Activated naive CD8-positive, alpha-beta T cell (primary cell): ENCODE measurements around the gene OTX2.
A peak's percentile ranks its signal among the peaks of the same experiment; 100 is the strongest.

Source experiments
- H3K27ac Mint-ChIP-seq: one replicate; pipeline ENCODE4 v1.8.0; 2021; ENCODE audit warnings: mixed read lengths
- H3K27me3 Mint-ChIP-seq: one replicate; pipeline ENCODE4 v1.8.0; 2021; ENCODE audit warnings: mixed read lengths
- H3K36me3 Mint-ChIP-seq: one replicate; pipeline ENCODE4 v1.8.0; 2021; ENCODE audit warnings: mixed read lengths
- H3K4me1 Mint-ChIP-seq: one replicate; pipeline ENCODE4 v1.8.0; 2021; ENCODE audit warnings: low read depth, mixed read lengths
- H3K4me3 Mint-ChIP-seq: one replicate; pipeline ENCODE4 v1.8.0; 2021; ENCODE audit warnings: mild to moderate bottlenecking, mixed read lengths
- H3K9me3 Mint-ChIP-seq: one replicate; pipeline ENCODE4 v1.8.0; 2021; ENCODE audit warnings: low read depth, mixed read lengths

OTX2 gene

DNA sequence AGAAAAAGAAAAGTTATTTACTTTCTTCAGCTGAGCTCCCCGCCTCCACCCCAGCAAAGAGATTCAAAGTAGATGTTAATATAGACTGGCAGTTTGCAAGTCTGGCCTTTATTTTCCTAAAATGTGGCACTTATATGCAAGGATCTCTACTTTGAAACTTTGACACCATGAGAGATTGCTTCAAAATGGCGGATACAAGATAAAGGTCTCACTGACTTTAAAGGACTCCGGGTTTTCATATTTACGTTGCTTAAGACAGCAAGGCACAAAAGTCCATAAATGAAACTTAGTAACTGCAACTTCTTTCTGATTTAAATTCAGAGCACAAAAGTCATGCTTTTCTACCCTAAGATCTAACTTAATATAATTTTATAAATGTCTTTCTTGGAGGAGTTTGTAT is 3.5 kb downstream of the OTX2 start:
- Mint-ChIP-seq H3K27ac (no peak overlapping the region), H3K9me3 (peaks cover 9% of the 10 kb centered on the region), H3K4me3 (no peak overlapping the region)

GRCh38 chr14:56805992-56806727 is 4.1 kb downstream of the OTX2 start:
- Mint-ChIP-seq H3K36me3 (peaks cover 8% of the 10 kb centered on the region), H3K27ac (no peak overlapping the region), H3K9me3 (peaks cover 9% of the 10 kb centered on the region), H3K4me1 (peaks cover 32% of the 10 kb centered on the region), H3K27me3 (peaks cover 64% of the 10 kb centered on the region), H3K4me3 (no peak overlapping the region)

More for the DNA sequence above, 3.5 kb downstream of the OTX2 start:
- H3K4me1 Mint-ChIP-seq: peaks cover 33% of the 10 kb centered on the region
- peaks cover 8% of the 10 kb centered on the region for H3K36me3 Mint-ChIP-seq
- peaks cover 60% of the 10 kb centered on the region for H3K27me3 Mint-ChIP-seq

GRCh38 chr14:56805201-56805991 is 4.9 kb downstream of the OTX2 start:
- Mint-ChIP-seq H3K4me3 (no peak overlapping the region), H3K9me3 (peaks cover 9% of the 10 kb centered on the region), H3K27ac (no peak overlapping the region), H3K27me3 (peaks cover 64% of the 10 kb centered on the region), H3K4me1 (peaks cover 29% of the 10 kb centered on the region), H3K36me3 (peaks cover 6% of the 10 kb centered on the region)

DNA sequence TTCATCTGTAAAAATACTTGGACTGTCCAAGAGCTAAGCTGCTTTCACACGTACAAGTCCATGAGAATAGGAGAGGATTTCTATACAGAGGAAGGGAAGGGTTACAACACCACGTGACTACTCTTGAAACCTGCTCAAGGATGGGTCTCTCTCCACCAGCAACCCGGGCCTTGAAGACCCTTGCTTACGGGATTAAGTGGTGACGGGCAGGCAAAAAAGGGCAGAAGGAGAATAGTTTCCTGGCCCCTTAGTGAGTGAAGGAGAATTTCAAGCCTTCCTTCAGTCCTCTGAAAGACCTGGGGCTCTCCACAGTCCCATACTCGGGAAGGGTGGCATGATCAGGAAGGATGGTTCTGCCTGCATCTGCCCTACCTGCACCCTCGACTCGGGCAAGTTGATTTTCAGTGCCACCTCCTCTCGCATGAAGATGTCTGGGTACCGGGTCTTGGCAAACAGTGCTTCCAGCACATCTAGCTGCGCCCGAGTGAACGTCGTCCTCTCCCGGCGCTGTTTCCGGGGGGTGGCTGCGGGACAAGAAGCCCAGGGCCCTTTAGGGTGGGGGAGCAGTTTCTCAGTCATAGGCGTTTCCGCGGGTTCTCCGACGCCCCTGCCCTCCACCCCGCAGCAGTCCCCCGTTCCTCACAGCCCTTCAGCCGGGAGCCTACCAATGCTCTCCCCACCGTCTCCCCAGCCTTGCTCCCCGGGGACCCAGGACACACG is 6.3 kb downstream of the OTX2 start:
- H3K4me1 Mint-ChIP-seq: peaks cover 22% of the 10 kb centered on the region
- H3K4me3 Mint-ChIP-seq: no peak overlapping the region
- H3K27me3 Mint-ChIP-seq: peaks cover 60% of the 10 kb centered on the region
- peaks cover 6% of the 10 kb centered on the region for H3K9me3 Mint-ChIP-seq
- H3K36me3 Mint-ChIP-seq: no peaks in the 10 kb centered on the region
- H3K27ac Mint-ChIP-seq: no peak overlapping the region

DNA sequence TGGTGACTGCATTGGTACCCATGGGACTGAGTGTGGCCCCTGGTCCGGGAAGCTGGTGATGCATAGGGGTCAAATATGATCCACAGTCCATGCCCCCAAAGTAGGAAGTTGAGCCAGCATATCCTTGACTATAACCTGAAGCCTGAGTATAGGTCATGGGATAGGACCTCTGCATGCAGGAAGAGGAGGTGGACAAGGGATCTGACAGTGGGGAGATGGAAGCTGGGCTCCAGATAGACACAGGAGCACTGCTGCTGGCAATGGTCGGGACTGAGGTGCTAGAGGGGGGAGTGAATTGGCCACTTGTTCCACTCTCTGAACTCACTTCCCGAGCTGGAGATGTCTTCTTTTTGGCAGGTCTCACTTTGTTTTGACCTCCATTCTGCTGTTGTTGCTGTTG is 8.4 kb downstream of the OTX2 start:
- no peak overlapping the region for H3K27ac Mint-ChIP-seq
- H3K36me3 Mint-ChIP-seq: no peaks in the 10 kb centered on the region
- no peak overlapping the region for H3K4me3 Mint-ChIP-seq
- H3K27me3 Mint-ChIP-seq: peaks cover 60% of the 10 kb centered on the region
- peaks cover 19% of the 10 kb centered on the region for H3K4me1 Mint-ChIP-seq
- peaks cover 6% of the 10 kb centered on the region for H3K9me3 Mint-ChIP-seq

DNA sequence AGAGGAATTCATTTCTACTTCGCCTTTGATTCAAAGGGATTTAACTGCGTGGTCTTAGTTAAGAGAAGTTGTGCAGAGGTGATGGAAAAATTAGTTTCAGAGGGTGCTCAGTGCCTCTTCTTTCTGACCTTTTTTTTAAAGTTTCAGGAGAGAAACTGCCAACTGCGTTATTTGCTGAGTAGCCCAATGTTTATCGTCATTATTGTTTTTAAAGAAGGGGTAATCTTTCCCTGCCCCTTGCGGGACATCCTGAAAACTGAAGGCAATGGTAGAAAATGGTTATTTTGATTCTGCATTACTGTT is 11.0 kb downstream of the OTX2 start:
- Mint-ChIP-seq H3K9me3 (no peaks in the 10 kb centered on the region), H3K27me3 (peaks cover 59% of the 10 kb centered on the region), H3K27ac (no peak overlapping the region), H3K4me1 (peaks cover 19% of the 10 kb centered on the region), H3K36me3 (no peaks in the 10 kb centered on the region), H3K4me3 (no peak overlapping the region)

DNA sequence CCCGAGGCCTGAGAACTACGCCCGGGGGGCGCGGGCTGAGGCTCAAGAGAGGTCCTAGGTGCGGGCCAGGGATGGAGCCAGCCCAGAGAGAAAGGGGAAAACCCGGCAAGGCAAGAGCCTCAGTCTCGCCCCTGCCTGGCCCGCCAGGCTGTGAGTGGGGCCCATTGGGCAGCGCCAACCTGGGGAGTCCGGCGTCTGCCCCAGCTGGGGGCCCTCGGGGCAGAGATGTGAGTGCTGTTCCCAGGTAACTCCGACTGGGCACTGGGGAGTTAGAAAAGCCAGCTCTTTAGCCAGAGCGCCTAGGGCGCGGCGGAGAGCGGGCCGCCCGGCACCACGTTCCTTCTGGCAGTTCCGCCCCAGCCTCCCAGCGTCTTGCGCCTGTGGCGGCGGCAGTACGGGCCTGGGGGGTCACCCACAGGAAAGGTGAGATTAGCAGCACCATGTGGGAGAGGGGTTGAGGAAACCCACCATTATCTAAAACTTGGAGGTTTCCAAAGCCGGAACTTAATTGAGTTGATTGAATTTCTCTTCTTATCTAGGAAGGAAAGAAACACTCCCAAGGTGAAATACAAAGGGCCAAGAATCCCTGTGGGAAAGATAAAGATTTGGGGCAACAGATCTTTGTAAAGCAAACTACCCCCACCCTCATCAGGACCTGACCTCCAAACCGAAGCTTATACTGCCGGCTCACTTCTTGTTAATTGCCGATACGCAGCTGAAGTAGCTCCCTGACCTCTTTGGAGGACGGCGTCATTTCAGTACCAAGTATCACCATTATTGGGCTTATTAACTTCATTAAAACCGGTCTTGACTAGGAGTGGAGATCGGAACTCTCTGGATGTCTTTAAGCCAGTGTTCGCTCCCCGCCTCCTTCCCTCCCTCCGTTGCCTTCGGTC is 11.6 kb downstream of the OTX2 start:
- Mint-ChIP-seq H3K36me3 (no peaks in the 10 kb centered on the region), H3K9me3 (no peaks in the 10 kb centered on the region), H3K4me1 (peaks cover 20% of the 10 kb centered on the region), H3K4me3 (no peak overlapping the region), H3K27me3 (peaks cover 58% of the 10 kb centered on the region), H3K27ac (no peak overlapping the region)

GRCh38 chr14:56797569-56798446 is 12.5 kb downstream of the OTX2 start:
- Mint-ChIP-seq H3K27ac (no peak overlapping the region), H3K27me3 (peaks cover 60% of the 10 kb centered on the region), H3K4me1 (peaks cover 20% of the 10 kb centered on the region), H3K36me3 (no peaks in the 10 kb centered on the region), H3K9me3 (no peaks in the 10 kb centered on the region), H3K4me3 (peak overlapping the region; percentile 48)

DNA sequence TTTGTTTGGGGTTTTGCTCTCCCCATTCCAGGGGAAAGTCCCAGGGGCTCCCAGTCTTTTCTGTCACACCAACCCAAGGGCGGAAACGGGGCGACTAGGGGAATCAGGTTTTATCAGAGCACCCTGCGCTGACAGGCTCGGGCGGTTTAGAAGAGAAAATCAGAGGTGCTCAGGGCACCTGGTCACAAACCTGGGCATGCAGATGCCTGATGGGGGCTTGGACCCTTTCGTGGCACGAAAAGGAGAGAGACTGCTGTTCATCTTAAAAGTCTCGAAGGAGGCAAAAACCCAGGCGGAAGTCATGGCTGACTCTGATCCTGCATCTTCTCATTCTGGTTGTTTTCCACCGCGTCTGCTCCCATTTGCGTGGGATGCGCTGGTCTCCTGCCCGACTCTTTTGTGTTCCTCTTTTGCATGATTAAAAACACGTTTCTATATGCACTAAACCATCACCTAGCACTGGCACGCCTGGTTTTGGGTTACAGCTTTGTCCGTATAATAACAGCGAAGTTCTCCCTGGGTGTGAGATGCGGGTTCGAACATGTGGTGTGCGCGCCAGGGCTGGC is 13.2 kb downstream of the OTX2 start:
- H3K9me3 Mint-ChIP-seq: no peaks in the 10 kb centered on the region
- H3K36me3 Mint-ChIP-seq: no peaks in the 10 kb centered on the region
- peak overlapping the region; percentile 48 for H3K4me3 Mint-ChIP-seq
- H3K4me1 Mint-ChIP-seq: peaks cover 20% of the 10 kb centered on the region
- H3K27ac Mint-ChIP-seq: no peak overlapping the region
- H3K27me3 Mint-ChIP-seq: peaks cover 58% of the 10 kb centered on the region

DNA sequence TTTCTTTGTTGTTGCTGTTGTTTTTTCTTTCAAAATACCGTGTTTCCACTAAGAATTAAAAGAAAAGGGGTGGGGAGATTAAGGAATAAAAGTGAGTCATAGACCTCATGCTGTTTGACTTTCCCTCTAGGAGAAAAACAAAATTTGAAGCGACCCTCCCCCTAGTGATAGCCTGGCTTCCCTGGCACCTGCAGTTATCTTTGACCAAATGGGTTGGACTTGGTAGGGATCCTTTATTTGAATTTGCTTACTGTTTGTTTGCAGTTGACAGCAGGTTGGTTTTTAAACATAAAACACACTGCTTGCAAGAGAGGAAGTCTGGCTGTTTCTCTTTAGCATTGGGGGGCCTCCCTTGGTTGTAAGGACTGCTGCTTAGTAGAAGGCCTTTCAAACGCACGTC is 14.0 kb downstream of the OTX2 start:
- Mint-ChIP-seq H3K9me3 (no peaks in the 10 kb centered on the region), H3K4me3 (no peak overlapping the region), H3K4me1 (peaks cover 20% of the 10 kb centered on the region), H3K27me3 (peaks cover 59% of the 10 kb centered on the region), H3K27ac (no peak overlapping the region), H3K36me3 (no peaks in the 10 kb centered on the region)

DNA sequence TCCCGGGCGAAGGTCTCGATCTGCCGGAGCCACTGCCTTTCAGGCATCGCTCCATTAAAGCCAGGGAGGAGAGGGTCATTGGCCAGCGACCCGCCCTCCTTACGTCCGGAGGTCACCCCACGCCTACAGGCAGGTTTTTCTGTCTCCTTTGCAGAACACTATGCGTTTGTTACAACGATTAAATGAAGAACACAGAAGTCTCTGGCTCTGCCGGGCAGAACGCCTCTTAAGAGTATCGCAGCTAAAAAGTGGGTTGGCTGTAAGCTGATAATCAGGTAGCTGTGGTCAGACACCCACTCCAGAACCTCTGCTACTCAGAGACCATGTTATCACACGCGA is 15.0 kb downstream of the OTX2 start:
- no peak overlapping the region for H3K27ac Mint-ChIP-seq
- no peaks in the 10 kb centered on the region for H3K9me3 Mint-ChIP-seq
- H3K27me3 Mint-ChIP-seq: peaks cover 55% of the 10 kb centered on the region
- H3K36me3 Mint-ChIP-seq: no peaks in the 10 kb centered on the region
- peaks cover 20% of the 10 kb centered on the region for H3K4me1 Mint-ChIP-seq
- no peak overlapping the region for H3K4me3 Mint-ChIP-seq

- no peaks in the 10 kb centered on the region for H3K9me3 Mint-ChIP-seq
- H3K36me3 Mint-ChIP-seq: no peaks in the 10 kb centered on the region
- H3K27ac Mint-ChIP-seq: no peak overlapping the region
Measured at GRCh38 chr14:56794557-56795283, 15.6 kb downstream of the OTX2 start.

GRCh38 chr14:56794088-56794556 is 16.2 kb downstream of the OTX2 start:
- Mint-ChIP-seq H3K9me3 (no peaks in the 10 kb centered on the region), H3K4me1 (peaks cover 17% of the 10 kb centered on the region), H3K27me3 (peaks cover 50% of the 10 kb centered on the region), H3K36me3 (no peaks in the 10 kb centered on the region), H3K27ac (no peak overlapping the region), H3K4me3 (no peak overlapping the region)

More at GRCh38 chr14:56794557-56795283, 15.6 kb downstream of the OTX2 start:
- Mint-ChIP-seq H3K27me3 (peaks cover 55% of the 10 kb centered on the region), H3K4me1 (peaks cover 20% of the 10 kb centered on the region), H3K4me3 (no peak overlapping the region)
